Neutrophil (primary cell): ENCODE results near the gene RNF115.

Experiments used
- H3K27ac ChIP-seq: fragments of 200-600 bp; sonication (generic); 2 replicates; pipeline ENCODE4 v1.5.1; 2016; ENCODE audit warnings: mild to moderate bottlenecking, moderate library complexity
- H3K27me3 ChIP-seq: fragments of 200-600 bp; sonication (generic); 2 replicates; pipeline ENCODE4 v1.6.0; 2016; ENCODE audit warnings: mild to moderate bottlenecking
- H3K36me3 ChIP-seq: fragments of 200-600 bp; sonication (generic); 2 replicates; pipeline ENCODE4 v1.5.1; 2017
- H3K4me1 ChIP-seq, 2 experiments: fragments of 200-600 bp in 1 of 2; sonication (generic) in 1 of 2; 1 replicate in 1 of 2; 2 replicates in 1 of 2; pipeline versions ENCODE4 v1.5.1 to v1.6.1; 2013 to 2016; ENCODE audit warnings: low read depth in 1 of 2, low read length in 1 of 2, mild to moderate bottlenecking in 1 of 2, moderate library complexity in 1 of 2; ENCODE audit not compliant: control insufficient read depth in 1 of 2, insufficient read depth in 1 of 2
- H3K4me3 ChIP-seq, 2 experiments: fragments of 200-600 bp in 1 of 2; sonication (generic) in 1 of 2; 1 replicate in 1 of 2; 2 replicates in 1 of 2; pipeline ENCODE4 v1.5.1; 2013 to 2016; ENCODE audit warnings: low read depth in 1 of 2, low read length in 1 of 2, mild to moderate bottlenecking in 1 of 2, moderate library complexity in 1 of 2
- H3K9me3 ChIP-seq: fragments of 200-600 bp; sonication (generic); 2 replicates; pipeline ENCODE4 v1.5.1; 2016
- TF ChIP-seq, protein P1 (sequence below): fragments of 200-600 bp; sonication (generic); IDR thresholded peaks from 2 replicates; pipeline ENCODE4 v1.5.1; 2016; ENCODE audit warnings: antibody characterized with exemption

RNF115 gene

DNA sequence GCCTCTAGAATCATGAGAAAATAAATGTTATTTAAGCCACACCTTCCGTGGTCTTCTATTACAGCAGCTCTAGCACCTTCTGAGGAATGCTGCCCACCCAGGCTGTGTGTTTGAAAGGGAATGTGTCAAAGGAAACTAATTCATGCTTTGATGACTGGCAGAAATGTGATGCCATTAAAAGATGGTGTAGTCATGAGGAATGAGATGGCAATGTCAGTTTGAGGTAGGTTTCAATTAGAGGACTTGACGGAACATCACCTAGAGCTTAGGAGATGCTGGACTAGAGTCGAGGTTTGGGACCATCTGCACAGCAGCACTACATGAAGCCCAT, 127.3 kb downstream of the RNF115 start:
- Histone ChIP-seq H3K9me3 (no peaks in the 10 kb centered on the region), H3K27me3 (no peaks in the 10 kb centered on the region), H3K4me3 (no peak overlapping the region), H3K27ac (no peak overlapping the region), H3K4me1 (no peaks in the 10 kb centered on the region), H3K36me3 (no peaks in the 10 kb centered on the region)
- TF ChIP-seq, protein P1, sequence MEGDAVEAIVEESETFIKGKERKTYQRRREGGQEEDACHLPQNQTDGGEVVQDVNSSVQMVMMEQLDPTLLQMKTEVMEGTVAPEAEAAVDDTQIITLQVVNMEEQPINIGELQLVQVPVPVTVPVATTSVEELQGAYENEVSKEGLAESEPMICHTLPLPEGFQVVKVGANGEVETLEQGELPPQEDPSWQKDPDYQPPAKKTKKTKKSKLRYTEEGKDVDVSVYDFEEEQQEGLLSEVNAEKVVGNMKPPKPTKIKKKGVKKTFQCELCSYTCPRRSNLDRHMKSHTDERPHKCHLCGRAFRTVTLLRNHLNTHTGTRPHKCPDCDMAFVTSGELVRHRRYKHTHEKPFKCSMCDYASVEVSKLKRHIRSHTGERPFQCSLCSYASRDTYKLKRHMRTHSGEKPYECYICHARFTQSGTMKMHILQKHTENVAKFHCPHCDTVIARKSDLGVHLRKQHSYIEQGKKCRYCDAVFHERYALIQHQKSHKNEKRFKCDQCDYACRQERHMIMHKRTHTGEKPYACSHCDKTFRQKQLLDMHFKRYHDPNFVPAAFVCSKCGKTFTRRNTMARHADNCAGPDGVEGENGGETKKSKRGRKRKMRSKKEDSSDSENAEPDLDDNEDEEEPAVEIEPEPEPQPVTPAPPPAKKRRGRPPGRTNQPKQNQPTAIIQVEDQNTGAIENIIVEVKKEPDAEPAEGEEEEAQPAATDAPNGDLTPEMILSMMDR: no peak

DNA sequence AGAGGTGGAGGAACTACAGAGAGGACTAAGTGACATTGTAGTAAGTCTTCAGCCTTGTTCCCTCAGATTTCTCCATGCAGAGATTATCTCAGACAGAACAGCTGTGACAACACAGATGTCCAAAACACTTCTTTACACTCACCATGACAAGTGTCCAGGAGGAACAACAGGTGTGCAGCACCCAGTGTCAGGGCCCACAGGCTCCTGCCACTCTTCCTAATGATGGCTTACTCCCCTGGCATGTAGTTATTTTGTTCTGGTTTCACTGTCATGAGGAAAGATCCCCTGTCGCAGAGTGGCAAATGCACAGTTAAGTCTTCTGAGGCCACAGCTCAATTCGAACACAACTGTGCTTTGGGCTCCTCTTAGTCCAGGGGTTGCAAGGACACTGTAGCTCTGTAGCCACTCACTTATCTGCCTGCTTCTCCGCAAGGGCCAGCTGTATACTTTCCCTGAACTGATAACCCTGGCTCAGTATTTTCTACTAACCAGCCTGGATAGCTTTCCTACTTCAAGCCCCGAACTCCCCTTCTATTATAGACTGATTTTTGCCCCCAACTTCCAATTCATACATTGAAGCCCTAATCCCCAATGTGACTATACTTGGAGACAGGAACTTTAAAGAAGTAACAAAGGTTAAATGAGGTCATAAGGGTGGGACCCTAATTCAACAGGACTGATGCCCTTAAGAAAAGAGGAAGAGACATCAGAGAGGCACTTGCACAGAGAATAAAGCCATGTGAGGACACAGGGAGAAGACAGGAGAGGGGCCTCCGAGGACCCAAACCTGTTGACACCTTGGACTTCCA, 127.9 kb downstream of the RNF115 start:
- H3K27ac ChIP-seq: no peak overlapping the region
- no peak overlapping the region for H3K4me3 ChIP-seq
- H3K9me3 ChIP-seq: no peaks in the 10 kb centered on the region
- no peaks in the 10 kb centered on the region for H3K27me3 ChIP-seq
- no peaks in the 10 kb centered on the region for H3K36me3 ChIP-seq
- H3K4me1 ChIP-seq: no peaks in the 10 kb centered on the region
- TF ChIP-seq, protein P1: no peak

DNA sequence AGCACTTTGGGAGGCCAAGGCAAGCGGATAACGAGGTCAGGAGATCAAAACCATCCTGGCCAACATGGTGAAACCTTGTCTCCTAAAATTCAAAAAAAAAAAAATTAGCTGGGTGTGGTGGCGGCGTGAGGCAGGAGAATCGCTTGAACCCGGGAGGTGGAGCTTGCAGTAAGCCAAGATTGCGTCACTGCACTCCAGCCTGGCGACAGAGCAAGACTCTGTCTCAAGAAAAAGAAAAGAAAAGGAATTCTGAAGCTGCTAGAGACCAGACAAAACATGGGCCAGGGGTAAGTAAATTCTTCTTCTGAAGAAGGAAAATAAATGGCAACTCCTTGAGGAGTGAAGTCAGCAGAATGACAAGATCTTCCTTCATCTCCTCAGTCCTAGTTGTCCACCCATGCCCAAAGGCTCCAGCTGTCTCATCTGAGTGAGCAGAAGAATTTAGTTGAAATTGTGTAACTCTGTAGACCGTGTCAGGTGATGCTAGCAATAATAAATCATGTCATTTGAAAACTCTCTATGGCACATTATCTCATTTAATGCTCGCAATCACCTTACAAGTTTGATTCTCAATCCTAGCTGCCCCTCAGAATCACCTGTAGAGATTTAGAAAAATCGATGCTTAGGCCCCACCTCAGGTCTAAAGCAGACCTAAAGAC, 131.0 kb downstream of the RNF115 start:
- H3K27ac ChIP-seq: no peak overlapping the region
- H3K4me3 ChIP-seq: no peak overlapping the region
- H3K9me3 ChIP-seq: no peaks in the 10 kb centered on the region
- H3K27me3 ChIP-seq: no peaks in the 10 kb centered on the region
- H3K36me3 ChIP-seq: no peaks in the 10 kb centered on the region
- TF ChIP-seq, protein P1: no peak
- no peaks in the 10 kb centered on the region for H3K4me1 ChIP-seq

DNA sequence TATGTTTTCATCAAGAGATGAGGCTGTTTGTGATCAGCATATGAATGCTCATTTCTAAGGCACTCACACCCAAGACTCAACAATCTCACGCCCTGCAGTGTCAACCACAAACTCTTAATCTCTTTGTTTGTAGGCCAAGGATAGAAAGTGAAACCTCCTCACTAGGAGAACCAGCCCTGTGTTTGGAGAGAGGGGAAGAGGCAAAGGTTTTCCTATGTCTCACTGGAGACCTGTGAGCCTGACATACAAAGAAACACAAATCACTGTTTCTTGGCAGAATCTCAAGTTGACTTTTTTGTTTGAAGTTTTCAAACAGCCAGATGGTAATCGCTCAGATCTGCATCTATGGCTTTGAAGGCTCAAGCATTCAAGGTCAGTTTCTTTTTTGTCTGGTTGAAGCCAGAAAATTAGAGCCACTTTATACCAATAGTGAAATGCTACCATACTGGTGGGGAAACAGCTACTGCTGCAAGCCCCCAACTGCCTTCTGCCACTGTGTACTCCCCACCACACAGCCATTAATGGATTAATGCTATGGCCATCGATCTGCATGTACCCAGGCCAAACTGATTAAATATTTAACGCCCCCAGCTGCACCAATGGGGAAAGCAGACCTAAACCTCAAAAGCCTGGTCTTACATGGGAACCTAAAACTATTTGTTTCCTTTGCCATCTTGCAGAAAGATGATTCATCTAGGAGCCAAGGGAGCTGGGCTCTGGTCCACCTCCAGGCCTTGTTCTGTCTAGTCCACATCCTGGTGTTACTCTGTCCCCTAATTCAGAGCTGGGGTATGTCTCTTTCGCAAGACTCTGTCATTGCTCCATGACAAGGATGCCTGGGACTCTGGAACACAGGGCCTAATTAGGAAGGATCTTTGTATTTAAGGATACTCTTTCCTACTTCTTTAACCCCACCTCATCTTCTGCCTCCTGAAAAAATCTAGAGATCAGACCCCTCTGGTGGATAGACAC, 133.0 kb downstream of the RNF115 start:
- no peaks in the 10 kb centered on the region for H3K27me3 ChIP-seq
- no peaks in the 10 kb centered on the region for H3K4me1 ChIP-seq
- H3K9me3 ChIP-seq: no peaks in the 10 kb centered on the region
- TF ChIP-seq, protein P1: no peak
- H3K4me3 ChIP-seq: no peak overlapping the region
- no peak overlapping the region for H3K27ac ChIP-seq
- no peaks in the 10 kb centered on the region for H3K36me3 ChIP-seq

DNA sequence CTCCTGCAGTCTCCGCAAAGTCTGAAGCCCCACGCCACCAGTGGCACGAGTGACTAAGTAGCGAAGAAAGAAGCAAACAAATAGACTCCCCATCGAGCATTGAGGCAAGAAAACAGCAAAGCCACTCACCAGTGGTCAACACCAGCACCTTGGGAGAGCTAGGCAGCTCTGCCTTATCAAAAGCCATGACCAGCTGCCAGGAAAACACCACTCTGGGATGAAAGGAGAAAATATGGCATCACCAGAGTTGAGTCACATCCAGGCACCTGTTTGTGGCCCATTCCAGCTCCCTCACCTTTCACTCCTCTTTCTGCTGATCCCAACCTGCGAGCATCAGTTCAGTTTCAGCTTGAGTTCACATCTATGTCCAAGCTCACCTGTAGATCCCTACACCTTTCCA, 134.0 kb downstream of the RNF115 start:
- Histone ChIP-seq H3K36me3 (no peaks in the 10 kb centered on the region), H3K27ac (no peak overlapping the region), H3K9me3 (no peaks in the 10 kb centered on the region), H3K4me3 (no peak overlapping the region), H3K4me1 (no peaks in the 10 kb centered on the region), H3K27me3 (no peaks in the 10 kb centered on the region)
- TF ChIP-seq, protein P1: no peak
